ENCODE data around the gene ABCA4. TPM values are rescaled to one million over a fixed set of nuclear protein-coding genes. Genes with fewer than 3 reads are reported as not detected.

Gene ABCA4
- total and polyA plus RNA-seq, 2 of the 8 experiments (the other 6 are each of a cell fraction or from before 2014, with no cell fraction given) = 0.06 TPM; not detected in 1

DNA sequence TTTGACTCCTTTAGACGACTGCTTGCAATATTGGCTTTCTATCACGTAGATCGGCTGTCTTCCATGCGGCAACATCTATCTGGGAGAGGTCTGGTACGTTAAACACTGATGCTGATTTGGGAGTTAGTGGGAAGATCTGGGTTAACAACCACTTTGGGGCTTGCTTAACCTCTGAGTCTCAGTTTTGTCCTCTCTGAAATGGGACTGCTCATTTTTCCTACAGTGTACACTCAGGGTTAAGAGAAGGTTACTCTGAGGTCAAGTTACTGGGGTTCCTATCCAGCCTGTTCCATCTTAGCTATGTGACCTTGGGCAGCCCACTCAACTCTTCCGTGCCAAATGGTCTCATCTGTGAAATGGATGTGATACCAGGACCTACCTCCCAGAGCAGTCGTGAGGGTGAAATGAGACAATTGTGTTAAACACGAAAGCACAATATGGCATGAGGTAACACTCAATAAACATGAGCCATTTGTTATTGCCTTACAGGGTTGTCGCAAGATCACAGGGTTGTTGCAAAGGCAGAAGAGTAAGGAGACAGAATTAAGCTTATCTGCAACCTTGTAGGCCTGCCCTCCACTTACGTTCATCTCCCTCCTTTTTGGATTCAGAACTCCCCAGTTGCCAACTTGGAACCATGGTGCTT, 5.6 kb downstream of the ABCA4 start:
- Histone ChIP-seq H3K56ac (replicated peaks; ENCODE audit: insufficient read length, low read depth, low read length) (no peak overlapping the region), H2AK5ac (ENCODE audit: low read depth, low read length) (0 out of 2 replicates have a peak overlapping the region, but pooled peaks have one; percentile 10), H2BK20ac (ENCODE audit: low read length) (no peak overlapping the region; the same call in 1 of the 2 replicates), H2BK15ac (ENCODE audit: low read length) (no peak overlapping the region), H3K4ac (replicated peaks; ENCODE audit: insufficient read length, low read depth, low read length) (no peak overlapping the region), H3K27ac (ENCODE audit: low read depth, low read length) (no peak overlapping the region), H2BK120ac (replicated peaks; ENCODE audit: low read depth, low read length) (no peak overlapping the region), H3K4me2 (ENCODE audit: insufficient read depth in 1 of 2, low read depth in 2 of 2, low read length in 2 of 2) (no peak overlapping the region), H3K4me3 (ENCODE audit: extremely low read depth in 1 of 4, insufficient read depth in 2 of 4, low read depth in 3 of 4, low read length in 4 of 4) (no peak overlapping the region), H3K36me3 (ENCODE audit: control insufficient read depth in 2 of 4, insufficient read depth in 4 of 4, low read length in 3 of 4) (no peaks in the 10 kb centered on the region), H2AFZ (ENCODE audit: low read length) (no peak overlapping the region), H3K23ac (ENCODE audit: insufficient read length) (no peak overlapping the region), H3K4me1 (replicated peaks in 1 of 4; ENCODE audit: control insufficient read depth in 3 of 4, insufficient read depth in 4 of 4, low read length in 3 of 4) (peaks cover 0 to 20% (median 14%) of the 10 kb centered on the region in 4 experiments), H3K18ac (ENCODE audit: extremely low read depth, low read length) (no peak overlapping the region), H3K23me2 (ENCODE audit: low read depth, low read length) (no peaks in the 10 kb centered on the region), H3K79me1 (ENCODE audit: low read depth, low read length) (no peaks in the 10 kb centered on the region), H2BK12ac (ENCODE audit: low read depth, low read length) (peak overlapping the region; percentile 91; the same call in 1 of the 2 replicates), H3K14ac (ENCODE audit: insufficient read length) (no peak overlapping the region), H4K91ac (replicated peaks; ENCODE audit: insufficient read length, low read length) (no peak overlapping the region), H4K20me1 (replicated peaks in 1 of 2; ENCODE audit: control insufficient read depth in 1 of 2, insufficient read depth in 2 of 2, low read length in 2 of 2) (no peaks in the 10 kb centered on the region), H3K79me2 (ENCODE audit: control insufficient read depth in 1 of 2, insufficient read depth in 2 of 2, low read length in 2 of 2) (no peaks in the 10 kb centered on the region), H3K9ac (replicated peaks in 1 of 4; ENCODE audit: extremely low read depth in 1 of 4, low read depth in 3 of 4, low read length in 3 of 4) (no peak overlapping the region), H3K27me3 (replicated peaks in 1 of 4; ENCODE audit: control insufficient read depth in 3 of 4, extremely low read depth in 1 of 4, insufficient read depth in 3 of 4, low read length in 3 of 4) (peaks cover 10 to 40% (median 23%) of the 10 kb centered on the region in 4 experiments), H4K5ac (ENCODE audit: insufficient read length, low read depth, low read length) (no peak overlapping the region), H3K9me3 (ENCODE audit: insufficient read depth in 2 of 2, low read depth in 1 of 2, low read length in 1 of 2) (no peaks in the 10 kb centered on the region), H4K8ac (ENCODE audit: extremely low read depth, insufficient read depth, low read length) (no peak overlapping the region), H2BK5ac (ENCODE audit: low read depth, low read length) (no peak overlapping the region)
- ChIA-PET POLR2A (ENCODE audit: partially characterized antibody) (interaction anchor here (0.6 kb wide), 1 partner anchor 21 kb away, joined by 3 read pairs; no protein-coding TSS in a partner anchor), CTCF (ENCODE audit: partially characterized antibody) (no interaction called here)
- FAIRE-seq (no peak), DNase-seq (ENCODE audit: low read depth in 1 of 2, low spot score in 2 of 2) (peak in 1 of 2 experiments; percentile 33)
- 79% methylated on average over 10 of the region's 10 CpGs; no CpG with 5 or more reads in 1 of the 2 experiments for WGBS, 2 experiments (ENCODE audit: extremely low coverage in 1 of 2, insufficient coverage in 1 of 2, insufficient read length in 1 of 2, insufficient replicate concordance in 2 of 2, low coverage in 1 of 2, low lambda C conversion rate in 2 of 2, missing lambda C conversion rate in 1 of 2)
- no peak for TF ChIP-seq POU5F1 (IDR thresholded peaks at IDR 0.05; ENCODE audit: low read depth, low read length)
- TF ChIP-seq EGR1 (IDR thresholded peaks at IDR 0.05; ENCODE audit: borderline replicate concordance, low read depth, low read length) = no peak
